GM12878 (cell line): ENCODE results near the gene PRUNE2.

Source experiments
- BCLAF1 ChIP-seq: fragments of 450-650 bp; IDR thresholded peaks from 2 replicates; pipeline ENCODE4 v1.6.1; 2017; ENCODE audit warnings: antibody characterized with exemption, mild to moderate bottlenecking, moderate library complexity
- DPF2 ChIP-seq: fragments of 450-650 bp; IDR thresholded peaks from 2 replicates; pipeline ENCODE4 v1.6.1; 2017; ENCODE audit warnings: mild to moderate bottlenecking
- ETV6 ChIP-seq, 2 experiments: fragments of 450-650 bp in 1 of 2; IDR thresholded peaks in 1 of 2; conservative IDR thresholded peaks in 1 of 2; 2 replicates each; pipeline ENCODE4 v1.6.1; 2014; ENCODE audit warnings: antibody characterized with exemption in 1 of 2, borderline replicate concordance in 1 of 2, low read depth in 1 of 2, mild to moderate bottlenecking in 1 of 2, moderate library complexity in 1 of 2
- NFYB ChIP-seq: IDR thresholded peaks from 2 replicates; pipeline ENCODE4 v1.6.1; 2011; ENCODE audit warnings: low read depth, mild to moderate bottlenecking, low read length, improper control_type of control experiment, moderate library complexity; ENCODE audit not compliant: insufficient read depth
- POLR2A ChIP-seq: IDR thresholded peaks from 2 replicates; pipeline ENCODE4 v1.6.1; 2011; ENCODE audit warnings: low read depth, mild to moderate bottlenecking, low read length

GRCh38 chr9:76667521-76667957, 238.4 kb downstream of the PRUNE2 start:
- TF ChIP-seq POLR2A (no peak), DPF2 (no peak), BCLAF1 (no peak), NFYB (no peak), ETV6 (conservative IDR thresholded peaks at IDR 0.05 in 1 of 2, IDR thresholded peaks at IDR 0.05 in 1 of 2; ENCODE audit: borderline replicate concordance in 1 of 2, low read depth in 1 of 2) (no peak)
